ENCODE measurements around the gene CCDC32.

CCDC32 gene

DNA sequence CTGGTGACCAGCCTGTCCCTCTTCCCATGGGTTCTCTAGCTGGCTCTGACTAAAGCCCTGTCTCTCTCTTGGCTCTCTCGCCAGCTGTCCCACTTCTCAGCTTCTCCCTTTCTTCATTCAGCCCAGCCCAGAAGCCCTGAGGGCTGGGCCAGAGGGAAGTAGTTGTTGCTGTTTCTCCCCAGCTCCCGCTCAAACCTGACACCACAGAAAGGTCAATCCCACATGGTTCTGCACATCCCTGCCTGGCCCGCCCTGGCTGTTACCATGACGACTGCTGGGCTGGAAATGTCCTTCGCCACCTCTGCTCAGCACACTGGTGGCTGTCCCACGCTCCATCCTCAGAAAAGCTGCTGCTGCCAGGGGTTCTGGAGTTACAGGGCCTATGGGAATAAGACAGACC lies 25.9 kb downstream of the CCDC32 start:
- Histone ChIP-seq H3K9ac (ENCODE audit: low read depth, low read length, poor library complexity, severe bottlenecking) (no peak overlapping the region), H3K79me2 (ENCODE audit: insufficient read depth, low read length) (no peaks in the 10 kb centered on the region), H2AFZ (ENCODE audit: low read length) (no peak overlapping the region), H3K9me3 (ENCODE audit: insufficient read depth, low read depth, low read length) (no peaks in the 10 kb centered on the region), H4K20me1 (ENCODE audit: insufficient read depth, low read length, poor library complexity, severe bottlenecking) (no peaks in the 10 kb centered on the region), H3K27me3 (ENCODE audit: insufficient read depth, low read length, poor library complexity, severe bottlenecking) (no peaks in the 10 kb centered on the region), H3K4me1 (ENCODE audit: insufficient read depth, low read length, poor library complexity, severe bottlenecking) (peaks cover 10% of the 10 kb centered on the region), H3K4me3 (ENCODE audit: low read length, poor library complexity, severe bottlenecking) (no peak overlapping the region), H3F3A (ENCODE audit: low read depth) (no peaks in the 10 kb centered on the region), H3K36me3 (ENCODE audit: insufficient read depth, low read length) (no peaks in the 10 kb centered on the region), H3K4me2 (ENCODE audit: low read depth, low read length, poor library complexity, severe bottlenecking) (no peak overlapping the region), H3K9me2 (replicated peaks; ENCODE audit: low read depth, low read length) (no peaks in the 10 kb centered on the region)
- TF ChIP-seq, protein P1, sequence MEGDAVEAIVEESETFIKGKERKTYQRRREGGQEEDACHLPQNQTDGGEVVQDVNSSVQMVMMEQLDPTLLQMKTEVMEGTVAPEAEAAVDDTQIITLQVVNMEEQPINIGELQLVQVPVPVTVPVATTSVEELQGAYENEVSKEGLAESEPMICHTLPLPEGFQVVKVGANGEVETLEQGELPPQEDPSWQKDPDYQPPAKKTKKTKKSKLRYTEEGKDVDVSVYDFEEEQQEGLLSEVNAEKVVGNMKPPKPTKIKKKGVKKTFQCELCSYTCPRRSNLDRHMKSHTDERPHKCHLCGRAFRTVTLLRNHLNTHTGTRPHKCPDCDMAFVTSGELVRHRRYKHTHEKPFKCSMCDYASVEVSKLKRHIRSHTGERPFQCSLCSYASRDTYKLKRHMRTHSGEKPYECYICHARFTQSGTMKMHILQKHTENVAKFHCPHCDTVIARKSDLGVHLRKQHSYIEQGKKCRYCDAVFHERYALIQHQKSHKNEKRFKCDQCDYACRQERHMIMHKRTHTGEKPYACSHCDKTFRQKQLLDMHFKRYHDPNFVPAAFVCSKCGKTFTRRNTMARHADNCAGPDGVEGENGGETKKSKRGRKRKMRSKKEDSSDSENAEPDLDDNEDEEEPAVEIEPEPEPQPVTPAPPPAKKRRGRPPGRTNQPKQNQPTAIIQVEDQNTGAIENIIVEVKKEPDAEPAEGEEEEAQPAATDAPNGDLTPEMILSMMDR (conservative IDR thresholded peaks at IDR 0.05; ENCODE audit: low read length) = no peak
- no peak for TF ChIP-seq EZH2phosphoT487 (IDR thresholded peaks at IDR 0.05; ENCODE audit: borderline replicate concordance)

DNA sequence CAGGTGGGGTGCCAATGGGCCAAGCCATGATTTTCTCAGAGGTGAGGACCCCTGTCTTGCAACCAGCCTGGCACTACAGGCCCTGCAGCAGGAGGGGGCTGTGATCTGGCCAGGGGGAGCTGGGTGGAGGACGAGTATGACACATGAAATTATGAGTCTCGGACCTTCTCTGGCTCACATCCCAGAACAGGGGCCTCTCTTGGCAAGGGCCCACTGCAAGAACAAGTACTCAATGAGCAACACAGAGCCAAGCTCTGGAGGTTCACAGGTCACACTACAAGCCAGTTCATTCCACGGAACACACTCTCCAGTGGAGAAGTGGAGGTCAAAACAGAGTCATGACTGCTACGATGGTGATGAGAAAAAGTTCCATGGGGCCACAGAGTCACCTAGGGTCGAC lies 28.3 kb downstream of the CCDC32 start:
- Histone ChIP-seq H3K79me2 (ENCODE audit: insufficient read depth, low read length) (no peaks in the 10 kb centered on the region), H3K4me3 (ENCODE audit: low read length, poor library complexity, severe bottlenecking) (no peak overlapping the region), H3K4me1 (ENCODE audit: insufficient read depth, low read length, poor library complexity, severe bottlenecking) (no peaks in the 10 kb centered on the region), H3K9ac (ENCODE audit: low read depth, low read length, poor library complexity, severe bottlenecking) (no peak overlapping the region), H3K9me2 (replicated peaks; ENCODE audit: low read depth, low read length) (no peaks in the 10 kb centered on the region), H3K9me3 (ENCODE audit: insufficient read depth, low read depth, low read length) (no peaks in the 10 kb centered on the region), H2AFZ (ENCODE audit: low read length) (no peak overlapping the region), H3K4me2 (ENCODE audit: low read depth, low read length, poor library complexity, severe bottlenecking) (no peak overlapping the region), H4K20me1 (ENCODE audit: insufficient read depth, low read length, poor library complexity, severe bottlenecking) (no peaks in the 10 kb centered on the region), H3K27me3 (ENCODE audit: insufficient read depth, low read length, poor library complexity, severe bottlenecking) (no peaks in the 10 kb centered on the region), H3F3A (ENCODE audit: low read depth) (no peaks in the 10 kb centered on the region), H3K36me3 (ENCODE audit: insufficient read depth, low read length) (no peaks in the 10 kb centered on the region)
- TF ChIP-seq EZH2phosphoT487 (IDR thresholded peaks at IDR 0.05; ENCODE audit: borderline replicate concordance) = no peak
- TF ChIP-seq, protein P1 (conservative IDR thresholded peaks at IDR 0.05; ENCODE audit: low read length) = no peak

DNA sequence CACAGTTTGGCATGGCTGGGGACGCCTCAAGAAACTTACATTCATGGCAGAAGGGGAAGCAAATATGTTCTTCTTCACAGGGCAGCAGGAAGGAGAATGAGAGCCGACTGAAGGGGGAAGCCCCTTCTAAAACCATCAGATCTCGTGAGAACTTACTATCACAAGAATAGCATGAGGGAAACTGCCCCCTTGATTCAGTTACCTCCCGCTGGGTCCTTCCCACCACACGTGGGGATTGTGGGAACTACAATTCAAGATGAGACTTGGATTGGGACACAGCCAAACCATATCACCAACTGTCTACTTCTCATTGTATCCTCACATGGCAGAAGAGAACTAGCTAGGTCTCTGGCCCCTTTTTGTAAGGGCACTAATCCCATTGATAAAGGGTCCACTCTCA lies 30.5 kb downstream of the CCDC32 start:
- Histone ChIP-seq H3K27me3 (ENCODE audit: insufficient read depth, low read length, poor library complexity, severe bottlenecking) (no peaks in the 10 kb centered on the region), H3F3A (ENCODE audit: low read depth) (no peaks in the 10 kb centered on the region), H3K4me2 (ENCODE audit: low read depth, low read length, poor library complexity, severe bottlenecking) (no peak overlapping the region), H3K36me3 (ENCODE audit: insufficient read depth, low read length) (no peaks in the 10 kb centered on the region), H3K9me3 (ENCODE audit: insufficient read depth, low read depth, low read length) (no peaks in the 10 kb centered on the region), H3K9me2 (replicated peaks; ENCODE audit: low read depth, low read length) (no peaks in the 10 kb centered on the region), H3K9ac (ENCODE audit: low read depth, low read length, poor library complexity, severe bottlenecking) (no peak overlapping the region), H2AFZ (ENCODE audit: low read length) (no peak overlapping the region), H4K20me1 (ENCODE audit: insufficient read depth, low read length, poor library complexity, severe bottlenecking) (no peaks in the 10 kb centered on the region), H3K4me1 (ENCODE audit: insufficient read depth, low read length, poor library complexity, severe bottlenecking) (no peaks in the 10 kb centered on the region), H3K4me3 (ENCODE audit: low read length, poor library complexity, severe bottlenecking) (no peak overlapping the region), H3K79me2 (ENCODE audit: insufficient read depth, low read length) (no peaks in the 10 kb centered on the region)
- no peak for TF ChIP-seq EZH2phosphoT487 (IDR thresholded peaks at IDR 0.05; ENCODE audit: borderline replicate concordance)
- TF ChIP-seq, protein P1 (conservative IDR thresholded peaks at IDR 0.05; ENCODE audit: low read length) = no peak
